Activated naive CD4-positive, alpha-beta T cell treated with anti-CD3 and anti-CD28 coated beads, Interleukin-2, amount 50 U/mL, for 16 hours (primary cell): Measurements from ENCODE around the gene HAPLN3.

ENCODE experiments used
- DNase-seq: peaks from one replicate; pipeline ENCODE4 v3.0.0-alpha.2; 2020

The HAPLN3 gene

DNA sequence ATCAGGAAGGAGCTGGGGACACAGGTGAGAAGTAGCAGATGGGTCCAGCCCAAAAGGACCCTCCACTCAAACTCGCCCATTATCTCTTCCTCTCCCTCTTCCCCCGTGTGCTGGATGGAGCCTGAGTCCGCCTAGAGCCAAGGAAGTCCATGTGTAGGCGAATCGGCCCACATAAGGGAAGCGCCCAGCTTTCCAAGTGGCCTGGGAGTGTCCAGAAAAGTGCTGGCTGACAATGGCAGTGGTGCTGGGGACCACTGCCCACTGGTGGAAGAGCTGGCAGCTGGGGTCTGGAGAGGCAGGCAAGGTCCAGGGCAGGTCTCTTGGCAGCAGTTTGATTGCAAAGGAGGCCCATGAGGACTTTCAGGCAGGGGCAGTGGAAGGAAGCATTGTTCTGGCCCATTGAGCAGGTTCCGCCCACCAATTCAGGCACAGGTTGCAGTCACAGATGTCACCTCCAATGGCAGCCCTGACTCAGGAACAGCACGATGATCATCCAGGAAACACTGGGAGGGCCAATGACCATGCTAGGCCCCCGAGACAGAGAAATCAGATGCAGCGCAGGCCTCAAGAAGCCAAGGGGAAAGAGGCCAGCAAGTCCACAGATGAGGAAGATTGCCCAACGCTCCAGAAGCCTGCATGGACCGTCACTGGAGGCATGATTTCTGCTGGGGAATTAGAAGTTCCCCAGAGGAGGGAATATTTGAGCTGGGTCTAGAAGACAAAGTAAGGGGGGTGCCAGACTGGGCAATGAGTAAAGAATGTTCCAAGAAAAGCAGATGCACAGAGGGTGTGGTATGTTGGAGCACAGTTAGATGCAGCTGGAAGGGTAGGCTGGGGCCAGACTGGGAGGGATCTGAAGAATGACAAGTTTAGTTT lies 14.8 kb upstream of the HAPLN3 start:
- DNase-seq, result no peak

GRCh38 chr15:88908697-88909621 lies 13.6 kb upstream of the HAPLN3 start:
- no peak for DNase-seq

DNA sequence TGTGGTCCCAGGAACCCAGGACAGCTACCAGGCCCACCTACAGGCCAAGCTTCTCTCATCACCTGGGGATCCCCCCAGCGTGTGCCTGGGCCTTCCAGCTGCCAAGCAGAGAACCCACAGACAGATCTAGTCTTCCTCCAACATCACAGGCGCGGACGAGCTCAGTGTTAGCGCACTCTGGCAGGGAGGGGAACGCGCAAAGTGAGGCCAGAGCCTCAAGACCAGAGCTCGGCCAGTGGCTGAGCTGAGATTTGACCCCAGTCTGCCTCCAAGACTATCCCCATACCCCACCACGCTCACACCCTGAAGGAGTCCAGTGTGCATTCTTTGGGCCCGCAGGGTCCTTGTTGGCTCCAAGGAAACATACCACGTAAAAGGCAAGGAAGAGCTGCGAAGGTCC lies 12.8 kb upstream of the HAPLN3 start:
- no peak for DNase-seq

GRCh38 chr15:88907111-88907510 lies 11.8 kb upstream of the HAPLN3 start:
- no peak for DNase-seq

- DNase-seq, result no peak
Observed at GRCh38 chr15:88906551-88906950, 11.2 kb upstream of the HAPLN3 start.

DNA sequence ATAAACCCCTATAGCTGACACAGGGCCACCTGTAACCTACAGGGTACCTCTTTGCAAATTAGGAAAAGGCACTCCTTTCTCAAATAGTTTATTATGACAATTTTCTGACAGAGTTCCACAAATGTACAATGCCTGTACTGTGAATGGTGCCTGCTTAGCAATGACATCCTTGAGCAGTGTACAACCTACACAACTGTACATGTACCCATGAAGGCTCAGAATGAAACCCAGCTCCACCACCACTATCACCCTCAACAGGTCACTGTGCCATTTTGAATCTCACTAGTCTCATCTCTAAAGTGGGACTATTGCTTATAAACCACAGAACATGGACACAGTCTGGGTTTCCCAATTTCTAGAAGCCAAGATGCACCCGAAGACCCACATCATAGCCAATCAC lies 10.8 kb upstream of the HAPLN3 start:
- no peak for DNase-seq

GRCh38 chr15:88905576-88905975 lies 10.2 kb upstream of the HAPLN3 start:
- no peak for DNase-seq

DNA sequence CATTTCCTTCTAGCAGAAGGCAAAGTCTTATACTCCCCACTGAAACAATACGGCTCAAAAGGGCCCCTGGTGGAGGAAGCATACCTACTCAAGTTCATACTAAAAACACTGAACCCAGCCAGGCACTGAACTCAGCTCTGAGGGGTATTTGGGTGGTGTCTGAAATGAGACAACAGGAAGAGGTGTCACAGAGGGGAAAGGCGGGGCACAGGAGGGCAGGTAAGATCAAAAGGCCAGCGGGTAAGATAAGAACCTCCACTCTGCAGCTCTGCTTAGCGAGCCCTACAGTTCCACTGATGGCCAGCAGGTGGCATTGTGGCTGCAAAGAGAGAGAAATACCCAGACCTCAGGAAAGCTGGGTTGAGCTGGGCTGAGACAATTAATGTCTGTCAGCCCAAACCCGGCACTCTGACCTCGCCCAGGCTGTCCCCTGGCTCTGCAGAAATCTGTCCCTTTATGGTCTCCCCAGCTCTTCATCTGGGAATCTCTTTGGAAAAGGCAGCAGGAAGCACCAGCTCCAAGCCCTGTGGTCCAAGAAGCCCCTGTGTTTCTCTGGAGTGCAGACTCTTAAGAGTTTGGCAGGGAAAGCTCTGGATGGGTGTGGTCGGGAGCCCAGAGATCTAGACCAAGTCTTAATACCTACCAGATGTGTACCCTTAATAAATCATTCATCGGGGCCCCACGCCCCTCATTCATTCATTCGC lies 9.4 kb upstream of the HAPLN3 start:
- DNase-seq, result peak; percentile 91

DNA sequence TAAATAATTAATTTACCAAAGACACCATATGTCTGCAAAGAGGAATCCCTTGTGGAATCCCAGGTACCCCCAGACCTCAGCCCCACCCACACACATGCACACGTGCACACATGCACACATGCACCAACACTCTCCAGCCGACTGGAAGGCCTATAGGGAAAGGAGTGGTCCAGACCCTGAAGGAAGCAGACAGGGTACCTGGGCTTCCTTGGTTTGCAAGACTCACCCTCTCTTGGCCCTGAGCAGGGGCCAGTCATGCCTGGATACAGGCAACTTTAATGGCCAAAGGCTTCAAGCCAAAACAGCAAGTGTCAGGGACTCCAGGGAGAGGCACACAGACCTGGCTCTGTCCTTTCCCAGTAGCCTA lies 8.9 kb upstream of the HAPLN3 start:
- no peak for DNase-seq

DNA sequence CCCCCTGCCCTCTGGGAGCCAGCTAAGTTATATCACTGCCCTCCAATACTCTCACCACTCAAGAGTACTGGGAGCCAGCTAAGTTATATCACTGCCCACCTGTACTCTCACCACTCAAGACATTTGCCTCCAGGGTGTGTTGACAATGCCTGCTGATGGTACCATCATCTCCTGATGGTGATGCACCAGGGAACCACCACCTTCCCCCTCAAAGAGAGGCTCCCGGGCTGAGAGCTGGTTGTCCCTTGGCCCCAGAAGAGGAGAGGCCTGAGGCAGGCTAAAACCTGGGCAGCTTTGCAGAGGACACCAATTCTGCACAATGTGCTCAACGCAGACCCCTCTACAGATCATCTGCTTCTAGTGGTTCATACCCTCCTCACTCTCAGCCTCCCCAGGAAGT lies 7.5 kb upstream of the HAPLN3 start:
- DNase-seq, result no peak

DNA sequence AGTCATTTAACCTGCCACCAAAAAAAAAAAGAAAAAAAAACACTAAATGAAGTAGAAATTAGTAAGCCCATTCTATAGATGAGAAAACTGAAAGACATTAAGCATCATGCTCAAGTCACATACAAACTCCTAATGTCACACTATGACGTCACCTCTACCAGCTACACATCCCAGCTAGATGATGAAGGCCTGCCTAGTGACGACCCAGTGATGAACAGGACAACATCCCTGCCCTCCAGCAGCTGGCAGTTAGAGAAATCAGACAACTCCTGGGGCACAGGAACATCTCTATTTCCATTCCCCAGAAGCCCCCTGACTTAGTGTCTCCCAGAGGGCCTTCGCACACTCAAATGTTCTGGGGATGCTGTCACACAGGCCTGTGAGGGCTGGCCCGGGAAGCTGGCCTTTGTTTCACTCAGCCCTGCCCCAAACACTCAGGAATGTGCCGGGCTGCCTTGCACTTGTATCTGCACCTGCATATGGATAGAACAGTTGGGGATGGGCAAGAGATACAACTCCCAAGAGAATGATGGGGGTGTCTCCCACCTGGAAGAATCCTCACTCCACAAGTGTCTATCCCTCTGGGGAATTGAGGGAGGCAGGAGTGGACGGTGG lies 7.0 kb upstream of the HAPLN3 start:
- DNase-seq, result no peak

GRCh38 chr15:88901508-88902220 lies 6.3 kb upstream of the HAPLN3 start:
- no peak for DNase-seq

GRCh38 chr15:88900982-88901418 lies 5.7 kb upstream of the HAPLN3 start:
- no peak for DNase-seq

DNA sequence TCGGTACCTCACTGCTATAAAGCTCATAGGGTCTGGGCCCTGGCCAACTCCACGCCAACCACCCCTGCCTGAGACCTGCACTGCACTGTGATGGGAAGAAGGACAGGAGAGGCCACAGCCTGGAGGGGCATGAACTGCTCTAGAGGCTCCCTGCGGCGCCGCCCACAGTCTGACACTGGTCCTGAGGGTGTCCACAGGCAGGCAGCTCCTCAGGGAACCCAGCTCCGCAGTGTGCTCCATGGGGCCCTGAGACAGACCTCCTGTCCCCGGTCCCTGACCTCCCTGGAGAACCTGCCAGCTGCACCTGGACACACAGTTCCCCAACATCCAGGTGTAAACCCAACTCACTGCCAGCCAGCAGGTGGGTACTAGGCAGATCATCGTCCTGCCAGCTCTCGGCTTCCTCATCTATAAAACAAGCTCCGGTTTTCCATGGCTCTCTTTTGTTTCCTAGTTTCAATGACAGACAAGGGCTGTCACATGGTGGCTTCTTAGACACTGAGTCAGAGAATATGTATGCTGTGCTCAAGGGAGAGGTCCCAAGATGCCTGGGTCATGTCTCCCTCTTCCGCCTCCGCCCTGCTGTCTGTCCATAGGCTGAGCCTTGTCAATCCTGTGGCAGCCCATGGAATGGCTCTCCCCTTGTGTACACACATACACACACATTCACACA lies 5.1 kb upstream of the HAPLN3 start:
- DNase-seq, result no peak

- no peak for DNase-seq
Observed at GRCh38 chr15:88899251-88899650, 3.9 kb upstream of the HAPLN3 start.

DNA sequence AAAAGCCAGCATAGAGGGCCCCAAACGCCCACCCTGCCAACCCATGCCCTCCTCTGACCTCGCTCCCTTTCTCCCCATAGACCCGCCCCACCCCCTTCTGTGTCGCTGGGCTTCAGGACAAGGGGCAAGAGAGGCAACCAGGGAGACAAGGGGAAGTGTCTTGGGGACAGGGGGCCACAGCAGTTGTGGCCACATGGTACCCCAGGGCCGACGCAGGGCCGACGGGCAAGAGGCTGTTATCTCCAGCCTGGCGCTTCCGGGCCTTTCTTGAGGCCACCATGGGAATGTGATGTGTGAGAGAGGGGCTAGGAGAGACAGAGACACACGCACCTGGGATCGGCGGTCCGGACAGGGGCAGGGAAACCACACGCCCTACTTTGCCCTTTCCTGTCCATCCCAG lies 3.4 kb upstream of the HAPLN3 start:
- DNase-seq, result no peak

- DNase-seq, result peak; percentile 85
Observed at GRCh38 chr15:88897456-88898194, 2.3 kb upstream of the HAPLN3 start.

- no peak for DNase-seq
Observed at GRCh38 chr15:88897142-88897455, 1.8 kb upstream of the HAPLN3 start.

DNA sequence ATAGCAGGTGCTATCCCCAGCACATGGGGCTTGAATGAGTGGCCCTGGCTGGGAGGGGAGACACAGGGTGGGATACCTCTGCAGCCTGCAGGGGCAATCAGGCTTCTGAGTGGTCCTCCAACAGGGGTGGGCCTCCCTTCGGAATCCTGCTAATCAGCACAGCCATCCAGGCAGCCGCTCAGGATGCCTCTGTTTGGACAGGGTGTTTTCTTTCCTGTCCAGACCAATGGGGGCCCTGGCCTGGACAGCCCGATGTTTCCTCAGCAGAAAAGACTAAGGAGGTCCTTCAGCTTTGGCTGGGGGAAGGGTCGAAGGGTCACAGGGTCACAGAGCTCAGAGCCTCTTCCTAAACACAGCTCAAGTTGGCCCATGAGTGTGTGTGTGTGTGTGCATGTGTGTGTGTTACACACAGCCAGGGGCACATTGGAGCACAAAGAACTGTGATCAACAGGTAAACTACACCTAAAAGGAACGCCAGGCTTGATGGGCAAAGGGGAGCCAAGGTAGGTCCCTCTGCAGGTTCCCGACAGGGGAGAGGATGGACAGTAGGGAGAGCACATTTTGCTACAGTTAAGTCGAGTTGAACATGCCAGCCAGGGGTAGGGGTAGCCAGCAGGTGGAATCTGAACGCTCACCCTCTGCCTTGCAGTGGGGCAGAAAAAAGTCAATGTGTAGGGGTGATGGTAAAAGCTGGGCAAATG lies 1.1 kb upstream of the HAPLN3 start:
- no peak for DNase-seq

- DNase-seq, result peak; percentile 89
Observed at GRCh38 chr15:88894348-88894818, 961 bp downstream of the HAPLN3 start.
